GM21381 (cell line): ENCODE measurements around the gene LIX1.
"Not testable (repeated sequence)": the region's sequence is repeated elsewhere in the genome, so short reads cannot be mapped to it uniquely, and the experiment has no call there.

Source experiments
- ATAC-seq: cut with Tn5 transposase; IDR thresholded peaks from one replicate; pipeline ENCODE4 v1.9.1; 2021; ENCODE audit warnings: mild to moderate bottlenecking, moderate library complexity; ENCODE audit not compliant: unreplicated experiment

The LIX1 gene

DNA sequence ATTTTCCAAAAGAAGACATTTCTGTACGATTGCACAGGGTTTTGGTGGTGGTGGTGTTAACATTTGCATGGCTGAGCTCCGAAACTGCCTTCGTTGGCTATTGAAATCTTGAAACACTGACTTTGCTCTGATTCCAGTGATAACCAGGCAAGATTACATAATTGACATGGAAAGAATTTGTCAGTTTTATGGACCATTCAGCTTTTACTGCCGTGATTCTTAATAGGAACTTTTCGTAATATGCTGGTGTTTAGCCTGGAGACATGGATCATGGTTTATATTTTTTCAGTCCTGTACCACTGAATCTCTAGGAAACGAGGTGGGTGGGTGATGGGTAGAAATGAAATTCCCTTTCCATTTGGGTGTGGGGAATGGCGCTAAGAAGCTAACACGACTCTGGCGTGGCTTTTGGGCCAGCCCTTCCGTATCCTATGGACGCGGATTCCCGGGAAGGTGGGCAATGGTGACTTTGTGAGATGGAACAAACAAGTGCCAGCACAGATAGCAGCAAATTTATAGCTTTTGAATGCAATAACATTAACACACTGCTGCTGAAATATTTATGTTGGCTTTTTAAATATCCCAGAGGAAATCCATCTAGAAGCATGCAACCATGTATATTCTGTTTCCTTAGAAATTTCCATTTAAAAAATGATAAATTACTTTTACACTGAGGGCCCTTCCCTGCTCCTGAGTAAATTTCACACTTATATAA lies 36.8 kb downstream of the LIX1 start:
- no peak for ATAC-seq

DNA sequence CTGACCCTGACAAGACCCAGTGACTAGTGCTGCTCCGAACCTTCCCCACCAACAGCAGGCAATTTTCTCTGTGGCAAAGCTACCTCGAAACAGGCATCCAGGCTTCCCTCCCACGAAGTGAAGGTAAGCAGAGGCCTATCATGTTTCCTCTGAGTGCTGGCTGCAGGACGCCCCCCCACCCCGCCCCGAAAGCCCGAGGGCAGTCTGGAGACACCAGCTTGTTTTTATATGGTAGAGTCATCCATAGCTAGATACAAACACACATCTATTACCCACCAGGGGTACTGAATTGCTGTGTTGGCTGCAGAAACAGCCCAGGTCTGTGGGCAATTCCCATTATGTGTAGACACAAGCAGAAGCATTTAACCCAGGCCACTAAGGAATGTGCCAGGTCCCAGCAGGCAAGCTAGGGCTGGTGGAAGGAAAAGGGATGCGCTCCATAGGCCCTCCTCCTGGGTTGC lies 40.4 kb downstream of the LIX1 start:
- no peak for ATAC-seq

DNA sequence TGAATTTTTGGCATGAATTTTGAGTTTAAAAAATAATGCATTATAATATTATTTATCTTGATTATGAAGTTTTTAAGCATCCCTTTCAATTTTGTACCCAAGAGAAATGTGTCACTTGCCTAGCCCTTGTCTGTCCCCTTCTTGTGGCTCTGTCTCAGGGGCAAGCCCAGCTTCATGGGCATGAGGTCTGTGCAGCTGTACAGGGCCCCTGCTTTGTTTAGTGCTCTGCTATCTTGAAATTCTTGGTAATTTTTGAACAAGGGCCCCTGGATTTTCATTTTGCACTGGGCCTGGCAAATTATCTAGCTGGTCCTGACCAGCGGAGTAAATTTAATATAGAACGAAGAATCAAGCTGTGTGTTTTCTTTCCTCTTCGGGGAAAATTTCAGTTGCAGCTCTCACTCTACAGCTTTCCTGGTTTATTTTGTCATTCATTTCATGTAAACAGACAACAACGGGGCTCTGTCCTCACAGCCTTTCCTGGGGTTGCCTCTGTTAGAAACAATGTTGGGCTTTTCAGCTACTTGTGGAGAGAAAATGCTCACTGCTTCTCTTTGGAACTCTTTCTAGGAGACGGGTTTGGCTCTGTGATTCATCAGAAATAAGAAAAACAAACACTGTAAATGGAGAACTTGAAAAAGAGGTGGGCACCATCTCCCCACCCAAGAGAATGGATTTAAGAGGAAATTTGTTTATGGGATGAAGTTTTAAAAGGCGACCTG lies 41.1 kb downstream of the LIX1 start:
- no peak for ATAC-seq

DNA sequence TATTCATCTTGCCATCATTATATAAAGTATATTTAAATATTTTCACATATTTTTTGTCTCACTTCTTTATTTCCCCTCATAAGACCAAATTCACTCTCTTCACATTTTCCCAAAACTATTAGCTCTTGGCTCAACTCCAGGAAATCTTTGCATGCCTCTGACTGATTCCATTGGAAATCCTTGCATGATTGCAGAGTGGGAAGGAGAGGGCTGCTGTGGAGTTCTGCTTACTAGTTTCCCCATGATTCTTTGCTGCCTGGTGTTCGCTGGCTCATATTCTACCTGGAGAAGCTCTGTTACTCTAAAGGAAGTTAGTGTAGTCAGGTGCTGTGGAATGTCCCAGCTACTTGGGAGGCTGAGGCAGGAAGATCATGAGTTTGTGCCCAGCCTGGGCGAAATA lies 41.9 kb downstream of the LIX1 start:
- ATAC-seq, result no peak

DNA sequence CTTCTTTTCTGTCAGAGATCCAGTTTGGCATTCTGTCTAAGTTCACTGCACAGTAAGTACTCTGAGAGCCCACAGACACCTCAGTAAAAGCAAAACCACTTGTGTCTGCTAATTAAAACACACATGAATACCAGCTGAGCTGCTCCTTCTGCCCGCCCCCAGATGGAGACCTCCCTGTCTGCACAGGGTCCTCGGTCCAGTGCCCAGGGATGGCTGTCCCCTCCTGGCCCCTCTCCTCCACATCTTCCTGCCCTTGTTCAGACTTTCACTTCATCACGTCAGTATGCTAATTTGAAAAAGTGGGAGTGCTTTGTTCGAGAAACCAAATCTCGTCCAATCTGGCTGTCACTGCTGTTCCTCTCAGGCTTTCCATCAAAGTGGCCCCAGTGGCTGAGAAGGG lies 43.5 kb downstream of the LIX1 start:
- ATAC-seq, result no peak

DNA sequence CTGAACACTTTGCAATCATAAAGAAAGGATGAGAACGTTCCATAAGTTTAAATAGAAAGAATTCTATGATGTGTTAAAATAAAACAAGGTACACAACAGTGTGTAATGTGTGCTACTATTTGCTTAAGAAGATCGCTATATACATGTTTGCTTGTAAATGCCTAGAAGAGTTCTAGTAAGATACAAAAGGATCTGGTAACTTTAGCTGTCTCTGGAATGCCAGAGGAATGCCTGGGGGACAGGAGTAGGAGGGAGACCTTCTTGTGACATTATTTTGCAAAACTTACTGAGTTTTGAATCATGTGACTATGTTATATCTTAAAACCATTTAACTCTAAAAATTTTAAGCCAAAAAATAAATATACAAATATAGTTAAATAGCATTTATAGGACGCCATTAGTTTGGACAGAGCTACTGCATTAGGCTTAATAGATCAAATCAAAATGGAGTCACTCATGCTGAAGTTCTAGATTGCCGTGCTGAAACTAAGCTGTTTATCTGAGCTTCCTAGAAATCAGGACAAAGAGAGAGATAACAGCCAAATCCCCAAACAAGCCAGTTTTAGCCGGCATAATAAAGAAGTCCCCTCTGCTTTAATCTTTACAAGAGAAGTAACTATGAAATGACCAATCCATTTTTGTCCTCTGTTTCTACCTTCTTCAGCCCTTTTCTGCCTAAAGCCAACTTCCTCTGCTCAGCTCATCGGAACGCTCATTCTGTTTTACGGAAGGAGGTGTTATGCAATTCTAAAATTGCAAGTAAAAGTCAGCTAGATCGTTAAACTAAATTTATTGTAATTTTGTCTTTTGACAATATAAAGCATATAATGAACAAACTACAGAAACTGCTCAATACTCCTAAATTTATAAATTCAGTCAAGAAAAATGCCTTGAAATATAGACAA lies 44.8 kb downstream of the LIX1 start:
- no peak for ATAC-seq

DNA sequence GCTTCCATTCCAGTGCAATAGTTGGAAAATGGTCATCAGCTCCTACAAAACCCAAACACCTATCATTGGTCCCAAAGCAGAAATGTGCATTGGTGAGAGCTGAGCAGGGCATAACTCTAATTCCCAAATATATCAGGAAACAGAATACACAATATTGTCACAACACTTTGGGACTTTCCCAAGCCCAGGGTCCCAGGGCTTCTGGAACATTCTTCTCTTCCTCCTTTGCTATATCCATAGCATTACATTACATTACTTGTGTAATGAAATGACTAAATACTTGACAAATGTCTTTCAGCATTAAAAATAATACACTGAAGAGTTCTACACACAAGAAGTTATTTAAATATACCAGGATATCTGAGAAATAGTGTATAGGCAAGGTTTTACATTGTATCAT lies 45.6 kb downstream of the LIX1 start:
- ATAC-seq, result no peak

DNA sequence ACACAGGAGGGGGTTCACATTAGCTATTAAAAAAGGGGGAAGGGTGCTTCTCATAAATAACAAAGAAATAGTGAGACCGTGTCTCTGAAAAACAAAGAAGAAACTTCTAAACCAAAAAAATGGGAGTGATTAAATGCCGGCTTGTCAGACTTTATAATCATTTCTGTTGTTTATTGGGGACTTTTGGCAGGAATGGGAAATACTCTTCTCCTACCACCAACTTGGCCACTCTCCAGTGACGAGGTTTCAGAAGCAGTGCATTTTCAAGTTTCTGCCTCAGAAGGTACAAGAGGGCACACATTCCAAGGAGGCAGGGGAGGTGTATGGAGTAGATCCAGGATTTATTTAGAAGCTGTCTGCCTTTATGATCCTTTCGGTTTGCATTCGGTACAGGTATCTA lies 46.2 kb downstream of the LIX1 start:
- no peak for ATAC-seq

DNA sequence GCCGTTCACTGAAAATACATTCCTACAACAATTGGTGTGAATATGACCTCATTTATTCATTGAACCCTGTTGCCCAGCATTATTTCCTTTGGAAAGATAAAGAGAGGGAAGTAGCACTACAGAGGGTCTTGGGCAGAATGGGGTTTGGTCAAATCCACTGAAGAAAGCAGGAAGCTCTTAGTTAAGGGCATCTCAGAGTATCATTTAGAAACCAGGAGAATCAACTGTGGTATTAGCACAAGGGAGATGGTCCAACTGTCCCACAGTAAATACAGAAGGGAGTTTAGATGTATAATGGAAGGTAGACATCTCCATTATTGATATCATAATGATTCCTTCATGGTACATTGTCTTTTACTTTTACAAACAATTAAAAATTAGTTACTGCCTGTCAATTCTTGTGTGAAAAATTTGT lies 47.1 kb downstream of the LIX1 start:
- peak; percentile 32 for ATAC-seq

DNA sequence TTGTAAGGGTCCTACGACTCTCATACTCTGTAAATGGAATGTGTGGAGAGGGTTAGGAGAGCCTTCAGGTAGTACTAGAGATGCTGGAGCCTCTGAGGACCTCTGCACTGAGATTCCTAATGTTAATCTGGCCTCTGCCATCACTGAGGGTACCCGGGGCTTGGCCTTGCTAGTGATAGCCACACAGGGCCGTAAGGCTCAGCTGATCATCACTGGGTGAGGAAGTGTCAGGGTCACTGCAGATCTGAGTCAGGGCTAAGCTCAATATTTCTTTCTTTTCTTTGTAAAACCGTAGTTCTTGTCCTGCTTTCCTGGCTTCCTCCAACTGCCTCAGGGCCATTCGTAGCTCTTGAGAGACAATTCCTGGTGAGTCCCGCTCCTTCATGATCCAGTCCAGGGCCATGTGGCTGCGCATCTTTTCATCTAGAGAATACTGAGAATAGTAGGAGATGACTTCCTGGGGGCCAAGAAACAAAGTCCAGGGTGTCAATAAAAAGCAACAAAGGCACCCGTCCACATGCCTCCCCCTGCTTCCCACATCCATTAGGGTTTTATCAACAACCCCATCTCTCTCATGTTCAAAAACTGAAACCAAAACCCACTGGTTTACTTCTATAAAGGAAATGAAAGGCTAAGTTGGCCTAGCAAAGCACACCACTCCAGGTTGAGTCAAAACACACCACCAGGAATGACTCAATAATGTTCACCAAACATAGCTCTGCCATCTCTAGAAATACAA lies 47.7 kb downstream of the LIX1 start:
- ATAC-seq, result peak; percentile 99

DNA sequence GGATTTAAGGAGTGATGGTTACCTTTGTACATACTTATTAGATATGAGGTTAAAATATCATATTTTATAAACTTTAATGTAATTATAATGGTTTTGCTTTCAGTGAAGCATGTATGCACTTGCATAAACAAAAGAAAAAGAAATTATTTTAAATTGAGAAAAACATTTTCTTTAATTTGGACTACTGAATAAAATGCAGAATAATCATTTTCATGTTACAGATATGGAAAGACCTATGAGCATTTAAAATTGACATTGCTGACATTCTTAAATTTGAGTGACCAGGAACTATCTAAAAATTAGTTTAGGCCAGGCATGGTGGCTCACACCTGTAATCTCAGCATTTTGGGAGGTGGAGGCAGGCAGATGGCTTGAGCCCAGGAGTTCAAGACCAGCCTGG lies 49.2 kb downstream of the LIX1 start:
- ATAC-seq, result no peak

DNA sequence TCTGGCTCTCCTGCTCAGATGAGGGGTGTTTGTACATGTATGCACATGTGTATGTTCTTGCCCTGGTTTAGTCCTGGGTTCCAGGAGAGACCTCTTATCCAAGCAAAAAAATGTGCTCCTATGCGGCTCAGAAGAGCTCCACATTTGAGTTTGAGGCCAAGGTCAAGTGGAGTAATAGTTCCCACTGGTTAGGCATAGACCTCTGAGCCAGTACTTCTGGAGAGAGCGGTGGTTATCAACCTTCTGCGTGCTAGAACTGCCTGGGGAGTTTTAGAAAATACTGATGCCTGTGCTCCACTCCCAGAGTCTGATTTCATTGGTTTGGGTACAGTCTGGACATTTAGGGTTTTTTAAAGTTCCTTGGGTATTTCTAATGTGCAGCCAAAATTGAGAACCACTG lies 51.5 kb downstream of the LIX1 start:
- no peak for ATAC-seq

DNA sequence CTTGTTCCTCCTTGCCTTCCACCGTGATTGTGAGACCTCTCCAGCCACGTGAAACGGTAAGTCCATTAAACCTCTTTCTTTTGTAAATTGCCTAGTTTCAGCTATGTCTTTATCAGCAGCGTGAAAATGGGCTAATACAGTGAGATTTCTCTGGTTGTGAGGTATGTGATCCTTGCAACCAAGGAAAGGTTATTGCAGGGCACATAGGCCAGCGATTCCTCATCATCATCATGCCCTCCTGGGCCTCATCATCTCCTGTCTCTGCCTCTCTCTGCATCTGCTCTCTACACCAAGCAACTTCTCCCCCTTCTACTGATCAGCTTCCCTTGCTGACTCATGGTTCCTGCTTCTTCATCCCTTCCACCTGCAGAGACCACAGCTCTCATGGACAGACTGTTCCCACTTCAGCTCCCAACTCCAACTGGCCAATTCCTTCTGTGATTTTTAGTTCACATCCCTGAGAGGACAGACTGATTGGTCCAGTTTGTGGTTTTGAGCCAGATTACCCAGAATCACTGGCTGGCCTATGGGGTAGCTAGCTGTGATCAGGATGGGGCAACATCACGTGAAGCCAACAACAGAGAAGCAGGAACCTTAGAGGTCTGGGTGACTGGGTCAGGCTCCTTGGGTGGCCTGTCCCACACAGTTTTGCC lies 53.1 kb downstream of the LIX1 start:
- no peak for ATAC-seq

DNA sequence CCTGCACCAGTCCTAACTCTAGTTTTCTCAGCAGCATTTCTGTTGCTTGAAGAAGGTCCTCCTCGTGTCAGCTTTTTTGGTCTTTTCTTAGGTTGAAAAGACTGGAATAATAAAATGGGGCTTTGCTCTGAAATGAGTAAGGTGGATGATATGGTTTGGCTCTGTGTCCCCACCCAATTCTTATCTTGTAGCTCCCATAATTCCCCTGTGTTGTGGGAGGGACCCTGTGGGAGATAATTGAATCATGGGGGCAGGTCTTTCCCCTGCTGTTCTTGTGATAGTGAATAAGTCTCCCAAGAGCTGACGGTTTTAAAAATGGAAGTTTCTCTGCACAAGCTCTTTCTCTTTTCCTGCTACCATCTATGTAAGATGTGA lies 53.6 kb downstream of the LIX1 start:
- ATAC-seq, result no peak

DNA sequence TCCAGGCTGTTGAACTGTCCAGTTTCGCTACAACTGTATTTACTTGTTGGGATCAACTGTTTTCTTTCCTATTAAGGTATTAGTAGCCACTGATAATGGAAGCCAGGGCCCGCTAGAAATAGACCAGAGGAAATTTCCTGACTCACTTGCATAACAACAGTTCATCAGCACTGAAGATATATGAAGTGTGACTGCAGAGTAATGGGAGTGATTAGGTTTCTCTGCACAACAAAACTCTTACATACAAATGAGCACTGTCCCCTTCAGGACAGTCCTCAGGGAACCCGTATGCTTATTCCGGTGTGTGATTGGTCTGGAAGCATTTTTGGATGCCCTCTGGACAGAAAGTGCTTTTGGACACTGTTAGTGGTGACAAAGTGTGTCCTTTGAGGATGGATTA lies 55.3 kb downstream of the LIX1 start:
- ATAC-seq, result no peak

DNA sequence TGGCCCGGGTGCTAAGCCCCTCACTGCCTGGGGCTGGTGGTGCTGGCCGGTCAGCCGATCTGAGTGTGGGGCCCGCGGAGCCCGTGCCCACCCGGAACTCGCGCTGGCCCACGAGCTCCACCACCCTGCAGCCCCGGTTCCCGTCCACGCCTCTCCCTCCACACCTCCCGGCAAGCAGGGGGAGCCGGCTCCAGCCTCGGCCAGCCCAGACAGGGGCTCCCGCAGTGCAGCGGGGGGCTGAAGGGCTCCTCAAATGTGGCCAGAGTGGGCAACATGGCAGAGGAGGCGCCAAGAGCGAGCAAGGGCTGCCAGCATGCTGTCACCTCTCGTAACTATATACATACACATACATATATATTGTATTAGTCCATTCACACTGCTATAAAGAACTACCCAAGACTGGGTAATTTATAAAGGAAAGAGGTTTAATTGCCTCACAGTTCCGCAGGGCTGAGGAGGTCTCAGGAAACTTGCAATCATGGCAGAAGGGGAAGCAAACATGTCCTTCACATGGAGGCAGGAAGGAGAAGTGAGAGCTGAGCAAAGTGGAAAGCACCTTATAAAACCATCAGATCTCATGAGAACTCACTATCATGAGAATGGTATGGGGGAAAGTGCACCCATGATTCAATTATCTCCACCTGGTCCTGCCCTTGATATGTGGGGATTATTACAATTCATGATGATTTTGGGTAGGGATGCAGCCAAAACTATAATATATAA lies 56.8 kb downstream of the LIX1 start:
- ATAC-seq, result no peak

DNA sequence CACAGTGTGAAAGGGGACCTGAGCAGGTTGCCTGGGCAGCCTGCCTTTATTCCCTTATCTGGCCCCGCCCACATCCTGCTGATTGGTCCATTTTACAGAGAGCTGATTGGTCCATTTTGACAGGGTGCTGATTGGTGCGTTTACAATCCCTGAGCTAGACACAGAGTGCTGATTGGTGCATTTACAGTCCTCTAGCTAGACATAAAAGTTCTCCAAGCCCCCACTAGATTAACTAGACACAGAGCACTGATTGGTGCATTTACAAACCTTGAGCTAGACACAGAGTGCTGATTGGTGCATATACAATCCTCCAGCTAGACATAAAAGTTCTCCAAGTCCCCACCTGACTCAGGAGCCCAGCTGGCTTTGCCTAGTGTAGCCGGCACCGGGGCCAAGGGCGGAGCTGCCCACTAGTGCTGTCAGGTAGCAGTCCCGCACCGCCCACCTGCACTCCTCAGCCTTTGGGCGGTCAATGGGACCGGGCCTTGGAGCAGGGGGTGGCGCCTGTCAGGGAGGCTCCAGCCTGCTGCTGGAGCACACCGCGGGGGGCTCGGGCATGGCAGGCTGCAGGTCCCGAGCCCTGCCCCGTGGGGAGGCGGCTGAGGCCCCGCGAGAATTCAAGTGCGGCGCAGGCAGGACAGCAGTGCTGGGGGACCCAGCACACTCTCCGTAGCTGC lies 57.5 kb downstream of the LIX1 start:
- ATAC-seq, result not testable (repeated sequence)

DNA sequence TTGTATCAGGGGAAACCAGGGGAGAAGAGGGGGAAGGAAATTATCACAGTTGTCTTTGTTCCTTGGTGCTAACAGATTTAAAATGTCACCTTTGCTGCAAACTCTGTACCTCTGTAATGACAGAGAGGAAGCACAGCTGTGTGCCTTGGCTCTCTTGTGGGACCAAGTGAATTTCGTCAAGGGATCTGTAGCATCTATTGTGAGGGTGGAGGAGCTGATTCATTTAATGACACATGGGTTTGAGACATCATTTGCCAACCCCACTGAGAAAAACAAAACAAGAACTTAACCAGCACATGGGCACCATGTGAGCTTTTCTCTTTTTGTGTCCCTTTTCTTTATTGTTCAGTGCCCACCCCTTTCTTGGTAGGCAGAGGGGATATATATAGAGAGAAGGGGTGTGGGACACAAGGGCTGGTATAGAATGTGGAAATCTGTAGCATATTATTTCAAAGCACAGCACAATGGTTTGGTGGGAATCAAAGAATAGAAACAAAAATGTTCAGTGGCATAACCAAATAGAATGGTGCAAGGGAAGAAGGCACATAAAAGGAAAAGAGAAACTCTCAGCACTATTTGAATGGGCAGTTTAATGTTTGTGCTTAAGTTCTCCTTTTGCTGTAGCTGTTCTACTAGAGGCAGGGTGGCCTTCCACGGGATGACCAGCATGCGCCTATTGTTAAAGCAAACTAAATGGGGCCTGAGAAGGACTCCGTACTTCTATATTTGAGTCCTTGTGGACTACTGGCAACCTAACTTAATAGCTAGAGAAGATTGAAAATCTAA lies 63.3 kb downstream of the LIX1 start:
- ATAC-seq, result no peak
